Neural crest cell (in vitro differentiated cells): ENCODE measurements around the gene HELZ2. TPM values are rescaled to one million over a fixed set of nuclear protein-coding genes. Genes with fewer than 3 reads are reported as not detected.
"Not testable (repeated sequence)": the region's sequence is repeated elsewhere in the genome, so short reads cannot be mapped to it uniquely, and the experiment has no call there.

Experiments
- DNase-seq: peaks from one replicate; pipeline ENCODE4 v3.0.0; 2021; ENCODE audit warnings: low read depth, mixed read lengths, low spot score
- H3K27ac Mint-ChIP-seq: one replicate; pipeline ENCODE4 v1.8.0; 2021; ENCODE audit warnings: mild to moderate bottlenecking, mixed read lengths; ENCODE audit not compliant: unreplicated experiment
- H3K27me3 Mint-ChIP-seq: 2 replicates; pipeline ENCODE4 v1.8.0; 2021; ENCODE audit warnings: low read depth, mild to moderate bottlenecking, mixed read lengths
- H3K36me3 Mint-ChIP-seq: 2 replicates; pipeline ENCODE4 v1.8.0; 2021; ENCODE audit warnings: low read depth, mild to moderate bottlenecking, mixed read lengths
- H3K4me1 Mint-ChIP-seq: 2 replicates; pipeline ENCODE4 v1.8.0; 2021; ENCODE audit warnings: mixed read lengths
- H3K4me3 Mint-ChIP-seq: one replicate; pipeline ENCODE4 v1.8.0; 2021; ENCODE audit warnings: mild to moderate bottlenecking, mixed read lengths
- H3K9me3 Mint-ChIP-seq: 2 replicates; pipeline ENCODE4 v1.8.0; 2021; ENCODE audit warnings: mixed read lengths
- total RNA-seq: library from RNA; stranded (reverse); gene quantifications from 2 replicates; pipeline ENCODE4 v1.2.1, GENCODE V29; 2021
- TF ChIP-seq, protein P1 (sequence below): fragments of 200-600 bp; sonication (generic); conservative IDR thresholded peaks from 2 replicates; pipeline ENCODE4 v1.5.0; 2021; ENCODE audit warnings: antibody characterized with exemption, mild to moderate bottlenecking

Gene HELZ2
- total RNA-seq, 1 donor from 2014 or later: 22.3 TPM

DNA sequence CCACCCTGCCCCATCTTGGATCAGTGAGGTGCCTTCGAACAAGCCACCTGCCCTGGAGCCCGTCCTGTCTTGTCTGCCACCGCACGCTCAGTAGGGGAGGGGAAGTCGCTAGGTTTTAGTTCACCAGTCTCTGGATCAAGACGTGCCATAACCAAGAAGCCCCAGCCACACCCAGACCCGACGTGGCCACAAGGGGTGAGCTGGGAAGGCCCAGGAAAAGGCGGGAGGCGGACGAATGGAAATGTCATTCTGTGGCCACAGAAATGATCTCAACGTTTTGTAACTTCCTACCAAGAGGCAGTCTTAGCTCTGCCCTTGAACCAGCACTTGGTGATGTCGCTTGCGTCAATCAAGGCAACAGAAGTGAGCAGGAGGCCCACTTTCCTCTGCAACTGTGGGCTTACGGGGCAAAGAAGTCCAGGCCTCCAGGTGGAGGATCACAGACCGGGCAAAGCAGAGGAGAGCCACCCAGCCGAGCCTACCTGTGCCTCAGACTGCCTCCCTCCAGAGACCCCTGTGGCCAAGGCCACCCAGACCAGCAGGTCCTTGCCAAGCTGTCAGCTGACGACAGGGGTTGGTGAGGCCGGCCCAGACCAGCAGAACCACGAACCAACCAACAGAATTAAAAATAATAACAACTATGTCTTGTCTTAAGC is 38.4 kb upstream of the HELZ2 start:
- H3K9me3 Mint-ChIP-seq: peaks cover 5% of the 10 kb centered on the region
- H3K36me3 Mint-ChIP-seq: peaks cover 27% of the 10 kb centered on the region
- peak overlapping the region; percentile 57 for H3K27ac Mint-ChIP-seq
- H3K4me3 Mint-ChIP-seq: no peak overlapping the region
- DNase-seq: no peak
- TF ChIP-seq, protein P1, sequence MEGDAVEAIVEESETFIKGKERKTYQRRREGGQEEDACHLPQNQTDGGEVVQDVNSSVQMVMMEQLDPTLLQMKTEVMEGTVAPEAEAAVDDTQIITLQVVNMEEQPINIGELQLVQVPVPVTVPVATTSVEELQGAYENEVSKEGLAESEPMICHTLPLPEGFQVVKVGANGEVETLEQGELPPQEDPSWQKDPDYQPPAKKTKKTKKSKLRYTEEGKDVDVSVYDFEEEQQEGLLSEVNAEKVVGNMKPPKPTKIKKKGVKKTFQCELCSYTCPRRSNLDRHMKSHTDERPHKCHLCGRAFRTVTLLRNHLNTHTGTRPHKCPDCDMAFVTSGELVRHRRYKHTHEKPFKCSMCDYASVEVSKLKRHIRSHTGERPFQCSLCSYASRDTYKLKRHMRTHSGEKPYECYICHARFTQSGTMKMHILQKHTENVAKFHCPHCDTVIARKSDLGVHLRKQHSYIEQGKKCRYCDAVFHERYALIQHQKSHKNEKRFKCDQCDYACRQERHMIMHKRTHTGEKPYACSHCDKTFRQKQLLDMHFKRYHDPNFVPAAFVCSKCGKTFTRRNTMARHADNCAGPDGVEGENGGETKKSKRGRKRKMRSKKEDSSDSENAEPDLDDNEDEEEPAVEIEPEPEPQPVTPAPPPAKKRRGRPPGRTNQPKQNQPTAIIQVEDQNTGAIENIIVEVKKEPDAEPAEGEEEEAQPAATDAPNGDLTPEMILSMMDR: no peak
- H3K27me3 Mint-ChIP-seq: no peaks in the 10 kb centered on the region
- no peaks in the 10 kb centered on the region for H3K4me1 Mint-ChIP-seq

DNA sequence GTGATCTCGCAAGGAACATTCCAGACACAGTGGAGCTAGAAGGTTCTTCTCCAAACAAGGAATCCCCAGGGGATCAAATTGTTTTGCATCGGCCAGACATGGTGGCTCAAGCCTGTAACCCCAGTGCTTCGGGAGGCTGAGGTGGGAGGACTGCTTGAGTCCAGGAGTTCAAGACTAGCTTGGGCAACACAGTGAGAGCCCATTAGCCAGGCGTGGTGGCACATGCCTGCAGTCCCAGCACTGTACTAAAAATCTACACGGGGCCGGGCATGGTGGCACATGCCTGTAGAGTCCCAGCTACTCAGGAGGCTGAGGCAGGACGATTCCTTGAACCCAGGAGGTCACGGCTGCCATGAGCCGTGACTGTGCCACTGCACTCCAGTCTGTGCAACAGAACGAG is 37.6 kb upstream of the HELZ2 start:
- Mint-ChIP-seq H3K27ac (no peak overlapping the region), H3K36me3 (peaks cover 27% of the 10 kb centered on the region), H3K4me3 (no peak overlapping the region), H3K9me3 (peaks cover 5% of the 10 kb centered on the region), H3K27me3 (no peaks in the 10 kb centered on the region), H3K4me1 (no peaks in the 10 kb centered on the region)
- DNase-seq: no peak
- TF ChIP-seq, protein P1: no peak

DNA sequence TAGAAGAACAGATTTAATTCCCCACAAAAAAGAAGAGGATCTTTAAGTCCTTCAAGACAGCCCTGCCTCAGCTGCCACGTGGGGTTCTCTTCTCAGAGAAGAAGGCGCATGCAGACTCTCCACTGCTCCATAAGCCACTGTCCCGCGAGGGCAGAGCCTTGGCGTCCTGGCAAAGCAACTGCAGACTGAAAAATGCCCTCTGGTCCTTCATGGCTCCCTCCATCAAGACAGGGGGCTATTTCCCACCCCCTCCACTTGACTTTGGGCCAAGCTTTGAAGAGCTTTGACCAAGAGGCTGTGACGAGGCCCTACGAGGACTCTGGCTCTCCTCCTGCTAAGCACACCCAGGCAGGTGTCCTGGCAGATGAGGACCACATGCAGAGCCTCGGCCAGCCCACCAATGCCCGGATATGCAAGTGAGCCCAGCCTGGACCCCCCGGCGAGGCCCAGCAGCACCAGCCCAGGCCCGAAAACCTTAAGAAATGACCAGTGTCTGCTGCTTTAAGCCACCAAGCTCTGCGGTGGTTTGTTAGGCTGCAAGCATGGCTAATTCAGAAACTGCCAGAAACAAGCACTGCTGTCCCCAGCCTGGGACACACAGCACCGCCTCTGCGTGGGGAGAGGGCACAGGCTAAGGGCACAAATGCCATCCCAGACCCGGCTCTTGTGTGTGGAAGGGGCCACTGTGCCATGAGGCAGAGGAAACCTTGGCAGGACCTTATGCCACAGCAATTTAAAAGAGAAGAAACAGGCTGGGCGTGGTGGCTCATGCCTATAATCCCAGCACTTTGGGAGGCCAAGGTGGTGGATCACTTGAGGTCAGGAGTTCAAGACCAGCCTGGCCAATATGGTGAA is 36.8 kb upstream of the HELZ2 start:
- peaks cover 5% of the 10 kb centered on the region for H3K9me3 Mint-ChIP-seq
- no peak overlapping the region for H3K4me3 Mint-ChIP-seq
- DNase-seq: no peak
- peaks cover 24% of the 10 kb centered on the region for H3K36me3 Mint-ChIP-seq
- no peak overlapping the region for H3K27ac Mint-ChIP-seq
- H3K27me3 Mint-ChIP-seq: no peaks in the 10 kb centered on the region
- TF ChIP-seq, protein P1: no peak
- no peaks in the 10 kb centered on the region for H3K4me1 Mint-ChIP-seq

DNA sequence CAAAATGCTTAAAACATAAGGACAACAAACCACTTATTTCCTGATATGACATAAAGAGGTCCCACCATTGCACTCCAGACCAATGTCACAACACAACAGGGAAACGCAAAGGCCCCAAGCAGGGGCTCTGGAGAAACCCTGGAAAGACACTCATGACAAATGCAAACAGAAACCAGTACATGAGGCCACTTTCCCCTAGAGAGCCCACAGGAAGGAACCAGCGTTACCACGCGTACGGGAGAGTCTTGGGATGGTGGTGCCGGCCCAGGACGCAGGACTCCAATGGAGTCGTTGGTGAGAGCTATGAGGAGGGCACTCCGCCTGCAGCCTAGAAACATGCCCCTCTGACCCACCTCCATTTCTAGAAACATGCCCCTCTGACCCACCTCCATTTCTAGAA is 32.6 kb upstream of the HELZ2 start:
- no peak overlapping the region for H3K27ac Mint-ChIP-seq
- no peaks in the 10 kb centered on the region for H3K4me1 Mint-ChIP-seq
- peaks cover 7% of the 10 kb centered on the region for H3K36me3 Mint-ChIP-seq
- no peaks in the 10 kb centered on the region for H3K9me3 Mint-ChIP-seq
- TF ChIP-seq, protein P1: no peak
- H3K27me3 Mint-ChIP-seq: no peaks in the 10 kb centered on the region
- H3K4me3 Mint-ChIP-seq: no peak overlapping the region
- DNase-seq: no peak

DNA sequence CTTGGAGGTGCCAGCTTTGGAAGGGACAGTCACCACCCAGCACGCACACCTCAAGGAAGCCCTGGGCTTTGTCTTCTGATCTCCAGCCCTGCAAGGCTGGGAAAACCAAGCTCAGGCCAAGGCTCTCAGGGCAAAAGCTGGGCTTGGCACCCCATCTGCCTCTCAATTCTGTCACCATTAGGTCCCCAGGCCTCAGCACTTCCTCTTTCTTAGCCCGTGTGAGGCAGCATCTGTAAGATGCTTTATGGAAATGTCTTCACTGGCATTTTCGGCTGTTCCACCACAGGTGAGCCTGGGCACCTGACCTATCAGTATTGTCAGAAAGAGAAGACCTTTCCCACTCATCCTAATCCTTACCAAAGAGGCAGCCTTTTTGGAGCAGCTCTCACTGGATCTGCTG is 28.3 kb upstream of the HELZ2 start:
- no peaks in the 10 kb centered on the region for H3K4me1 Mint-ChIP-seq
- no peaks in the 10 kb centered on the region for H3K27me3 Mint-ChIP-seq
- H3K36me3 Mint-ChIP-seq: peaks cover 7% of the 10 kb centered on the region
- no peak overlapping the region for H3K4me3 Mint-ChIP-seq
- DNase-seq: no peak
- H3K27ac Mint-ChIP-seq: no peak overlapping the region
- no peaks in the 10 kb centered on the region for H3K9me3 Mint-ChIP-seq
- TF ChIP-seq, protein P1: no peak

DNA sequence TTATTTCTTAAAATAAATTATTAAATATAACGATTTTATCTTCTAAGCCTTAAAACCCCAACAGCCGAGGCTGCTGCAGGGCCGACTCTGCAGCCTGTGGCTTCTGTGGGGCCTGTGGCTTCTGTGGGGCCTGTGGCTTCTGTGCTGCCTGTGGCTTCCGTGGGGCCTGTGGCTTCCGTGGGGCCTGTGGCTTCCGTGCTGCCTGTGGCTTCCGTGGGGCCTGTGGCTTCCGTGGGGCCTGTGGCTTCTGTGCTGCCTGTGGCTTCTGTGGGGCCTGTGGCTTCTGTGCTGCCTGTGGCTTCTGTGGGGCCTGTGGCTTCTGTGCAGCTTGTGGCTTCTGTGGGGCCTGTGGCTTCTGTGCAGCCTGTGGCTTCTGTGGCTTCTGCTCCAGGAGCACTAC is 27.6 kb upstream of the HELZ2 start:
- H3K4me3 Mint-ChIP-seq, H3K36me3 Mint-ChIP-seq, H3K4me1 Mint-ChIP-seq, H3K27me3 Mint-ChIP-seq, DNase-seq, H3K27ac Mint-ChIP-seq, H3K9me3 Mint-ChIP-seq: not testable (repeated sequence)
